GM13977 (cell line): ENCODE measurements around the gene DNASE2B.

Experiments
- DNase-seq: peaks from one replicate; pipeline ENCODE4 v3.0.0; 2012; ENCODE audit warnings: low spot score
- CTCF ChIP-seq: IDR thresholded peaks from 2 replicates; pipeline ENCODE4 v1.5.1; 2012; ENCODE audit warnings: mild to moderate bottlenecking, control low read depth; ENCODE audit not compliant: insufficient read depth; ENCODE audit errors: extremely low read depth, missing control alignments
- in situ Hi-C: fragments of 300-500 bp; cut with MboI; formaldehyde crosslinking; loops from one replicate; pipeline ENCODE4 v1.12.0; 2022; ENCODE audit warnings: low sequenced_read_pairs, low pct_unique_long_range_greater_than_20kb, mixed read lengths, inconsistent platforms; ENCODE audit not compliant: unreplicated experiment

DNASE2B gene

GRCh38 chr1:84409888-84410287 lies 11.6 kb downstream of the DNASE2B start:
- no peak for DNase-seq
- no peak for TF ChIP-seq CTCF
- in situ Hi-C loops = no loop called here

- in situ Hi-C loops = no loop called here
- DNase-seq = no peak
- TF ChIP-seq CTCF = no peak
Measured at GRCh38 chr1:84410328-84411095, 12.2 kb downstream of the DNASE2B start.

GRCh38 chr1:84412316-84412942 lies 14.1 kb downstream of the DNASE2B start:
- no peak for DNase-seq
- TF ChIP-seq CTCF = no peak
- in situ Hi-C loops = no loop called here

DNA sequence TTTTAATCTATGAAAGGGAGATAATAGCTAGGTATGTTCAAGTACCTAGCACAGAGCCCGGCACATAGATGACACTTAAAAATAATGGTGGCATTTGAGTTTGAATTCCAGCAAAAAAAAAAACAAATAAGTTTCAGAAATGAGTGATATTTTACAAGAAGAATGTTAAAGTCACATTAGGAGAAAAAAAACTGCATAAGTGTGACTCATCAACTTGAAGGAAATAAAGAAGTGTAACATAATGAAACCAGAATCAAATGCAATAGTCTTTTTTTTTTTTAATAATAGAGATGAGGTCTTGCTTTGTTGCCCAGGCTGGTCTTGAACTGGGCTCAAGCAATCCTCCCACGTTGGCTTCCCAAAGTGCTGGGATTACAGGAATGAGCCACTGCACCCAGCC lies 17.1 kb downstream of the DNASE2B start:
- TF ChIP-seq CTCF = no peak
- in situ Hi-C loops = no loop called here
- no peak for DNase-seq

DNA sequence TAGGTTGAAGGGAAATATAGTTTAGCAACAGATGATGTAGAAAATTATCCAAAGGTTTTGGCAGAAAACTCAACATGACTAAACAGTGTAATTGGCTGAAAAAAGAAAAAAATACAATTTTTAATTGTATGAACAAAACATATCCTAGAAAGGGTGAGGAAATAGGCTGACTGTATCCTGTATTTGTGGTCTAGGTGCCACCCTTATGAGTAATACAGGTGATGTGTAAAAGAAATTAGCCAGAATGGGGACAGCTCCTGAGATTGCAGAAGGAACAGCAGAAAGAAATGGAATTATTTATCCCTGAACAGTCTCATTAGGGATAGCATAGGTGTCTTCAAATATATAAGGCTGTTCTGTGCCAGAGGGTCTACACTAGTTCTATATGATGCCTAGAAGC lies 24.6 kb downstream of the DNASE2B start:
- in situ Hi-C loops = no loop called here
- DNase-seq = no peak
- no peak for TF ChIP-seq CTCF

- TF ChIP-seq CTCF = no peak
- no peak for DNase-seq
- in situ Hi-C loops = no loop called here
Measured at GRCh38 chr1:84424513-84425149, 26.3 kb downstream of the DNASE2B start.
